Bronchial epithelial cell (primary cell): ENCODE measurements around the gene TRAPPC12. TPM values are rescaled to one million over a fixed set of nuclear protein-coding genes. Genes with fewer than 3 reads are reported as not detected.
"Not testable (repeated sequence)": the region's sequence is repeated elsewhere in the genome, so short reads cannot be mapped to it uniquely, and the experiment has no call there.

ENCODE experiments used
- DNase-seq: peaks from one replicate; pipeline ENCODE4 v3.0.0-alpha.2; 2010; ENCODE audit warnings: low read depth
- FAIRE-seq: peaks from 2 replicates; lab custom pipeline; 2011; peaks lifted over from hg19 to GRCh38; lab: Jason Lieb, UNC
- H3K27me3 ChIP-seq: 2 replicates; pipeline ENCODE4 v1.5.1; 2011; ENCODE audit warnings: low read length; ENCODE audit not compliant: control insufficient read depth, insufficient read depth
- H3K36me3 ChIP-seq: 2 replicates; pipeline ENCODE4 v1.5.1; 2011; ENCODE audit warnings: low read length; ENCODE audit not compliant: control insufficient read depth, insufficient read depth
- H3K4me3 ChIP-seq: 2 replicates; pipeline ENCODE4 v1.5.1; 2011; ENCODE audit warnings: mild to moderate bottlenecking, low read depth, low read length, control low read depth
- total RNA-seq: library from RNA; depleted of rRNA; stranded (reverse); fragments of >200 nt; gene quantifications from 2 replicates; pipeline ENCODE4 v1.2.1, GENCODE V29; 2014
- TF ChIP-seq, protein P1 (sequence below): IDR thresholded peaks from 2 replicates; pipeline ENCODE4 v1.5.1; 2011; ENCODE audit warnings: mild to moderate bottlenecking, moderate library complexity, low read length, control low read depth, inconsistent platforms; ENCODE audit not compliant: insufficient read depth, severe bottlenecking

TRAPPC12 gene
- total RNA-seq, 1 donor from 2014 or later = 52.9 TPM

DNA sequence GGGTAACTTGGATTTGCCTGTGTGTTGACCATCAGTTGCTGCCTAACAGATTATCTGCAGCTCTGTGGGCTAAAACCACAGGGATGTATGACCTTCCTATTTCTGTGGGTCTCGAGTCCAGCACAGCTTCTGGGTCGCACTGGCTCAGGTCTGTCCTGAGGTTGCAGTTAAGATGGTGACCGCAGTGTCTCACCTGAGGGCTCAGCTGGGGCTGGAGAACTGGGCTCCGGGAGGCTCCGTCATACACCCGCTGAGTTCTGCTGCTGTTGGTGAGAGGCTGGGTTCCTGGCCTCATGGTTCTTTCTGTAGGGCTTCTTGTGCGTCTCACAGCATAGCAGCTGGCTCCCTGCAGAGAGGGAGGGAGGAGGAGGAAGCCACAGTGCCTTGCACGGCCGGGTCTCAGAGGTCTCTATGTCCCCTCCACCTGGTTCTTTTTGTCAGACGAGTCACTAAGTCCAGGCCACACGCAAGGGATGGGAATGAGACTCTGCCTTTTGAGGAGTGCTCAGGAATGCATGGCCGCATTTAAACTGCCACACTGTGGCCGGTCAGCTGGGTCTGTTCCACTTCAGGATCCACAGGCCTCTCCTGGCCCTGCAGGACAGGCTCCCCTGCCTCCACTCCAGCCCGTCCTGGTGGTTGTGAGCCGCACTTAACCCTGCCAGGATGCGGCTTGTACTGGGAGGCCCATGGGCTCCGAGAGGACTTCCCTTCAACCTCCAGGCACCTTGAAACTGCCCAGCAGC is 72.6 kb downstream of the TRAPPC12 start:
- TF ChIP-seq, protein P1, sequence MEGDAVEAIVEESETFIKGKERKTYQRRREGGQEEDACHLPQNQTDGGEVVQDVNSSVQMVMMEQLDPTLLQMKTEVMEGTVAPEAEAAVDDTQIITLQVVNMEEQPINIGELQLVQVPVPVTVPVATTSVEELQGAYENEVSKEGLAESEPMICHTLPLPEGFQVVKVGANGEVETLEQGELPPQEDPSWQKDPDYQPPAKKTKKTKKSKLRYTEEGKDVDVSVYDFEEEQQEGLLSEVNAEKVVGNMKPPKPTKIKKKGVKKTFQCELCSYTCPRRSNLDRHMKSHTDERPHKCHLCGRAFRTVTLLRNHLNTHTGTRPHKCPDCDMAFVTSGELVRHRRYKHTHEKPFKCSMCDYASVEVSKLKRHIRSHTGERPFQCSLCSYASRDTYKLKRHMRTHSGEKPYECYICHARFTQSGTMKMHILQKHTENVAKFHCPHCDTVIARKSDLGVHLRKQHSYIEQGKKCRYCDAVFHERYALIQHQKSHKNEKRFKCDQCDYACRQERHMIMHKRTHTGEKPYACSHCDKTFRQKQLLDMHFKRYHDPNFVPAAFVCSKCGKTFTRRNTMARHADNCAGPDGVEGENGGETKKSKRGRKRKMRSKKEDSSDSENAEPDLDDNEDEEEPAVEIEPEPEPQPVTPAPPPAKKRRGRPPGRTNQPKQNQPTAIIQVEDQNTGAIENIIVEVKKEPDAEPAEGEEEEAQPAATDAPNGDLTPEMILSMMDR = no peak
- FAIRE-seq = no peak
- Histone ChIP-seq H3K27me3 (no peaks in the 10 kb centered on the region), H3K36me3 (peaks cover 24% of the 10 kb centered on the region), H3K4me3 (no peak overlapping the region)
- DNase-seq = no peak

DNA sequence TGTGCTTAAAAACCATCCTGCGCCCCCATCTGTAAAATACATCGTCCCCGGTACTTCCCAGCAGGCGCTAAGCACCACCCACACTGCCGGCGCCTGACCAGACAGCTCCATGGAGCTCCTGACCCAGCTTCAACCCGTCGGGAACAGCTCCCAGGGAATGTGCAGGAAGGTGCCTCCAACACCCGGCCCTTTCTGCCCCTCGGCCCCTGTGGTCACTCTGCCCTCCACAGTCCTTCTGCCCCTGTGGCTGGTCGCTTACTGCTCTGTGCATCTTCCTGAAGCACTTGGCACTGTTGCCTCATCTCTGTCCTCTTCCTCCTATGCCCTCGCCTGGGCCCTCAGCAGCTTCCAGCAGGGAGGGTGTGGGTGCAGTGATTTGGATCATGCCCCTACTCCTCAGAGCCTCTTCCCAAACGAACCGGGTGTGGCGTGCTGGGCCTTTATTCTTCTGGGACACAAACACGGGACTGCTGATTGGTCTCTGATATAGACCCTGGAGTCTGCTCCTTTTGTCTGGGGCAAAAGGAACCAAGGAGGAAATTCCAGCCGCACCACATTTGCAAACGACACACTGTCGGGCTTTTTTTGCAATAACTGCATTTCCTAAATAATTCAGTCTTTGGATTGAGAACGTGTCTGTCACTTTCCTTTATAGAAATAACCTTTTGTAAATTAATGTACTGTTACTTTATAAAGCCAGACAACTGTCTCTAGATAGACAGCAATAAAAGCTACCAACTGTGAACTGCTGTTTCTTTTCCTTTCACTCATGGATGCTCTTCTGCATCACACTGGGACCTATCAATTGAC is 73.9 kb downstream of the TRAPPC12 start:
- DNase-seq = no peak
- TF ChIP-seq, protein P1 = no peak
- no peaks in the 10 kb centered on the region for H3K27me3 ChIP-seq
- no peak for FAIRE-seq
- H3K36me3 ChIP-seq = peaks cover 21% of the 10 kb centered on the region
- H3K4me3 ChIP-seq = no peak overlapping the region

DNA sequence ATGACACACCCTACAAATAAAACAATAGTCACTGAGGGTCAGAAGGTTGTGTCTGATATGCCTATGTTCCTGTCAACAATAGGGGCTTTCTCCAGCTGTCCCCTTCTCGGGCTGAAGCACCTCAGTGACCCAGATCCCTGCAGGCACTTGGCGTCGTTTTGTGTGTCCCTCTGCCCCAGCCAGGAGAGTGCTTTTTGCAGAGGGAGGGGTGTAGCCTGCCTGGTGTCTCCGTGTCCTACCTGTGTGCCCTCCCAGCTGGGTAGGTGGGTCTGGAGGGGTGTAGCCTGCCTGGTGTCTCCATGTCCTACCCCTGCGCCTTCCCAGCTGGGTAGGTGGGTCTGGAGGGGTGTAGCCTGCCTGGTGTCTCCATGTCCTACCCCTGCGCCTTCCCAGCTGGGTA is 74.5 kb downstream of the TRAPPC12 start:
- H3K4me3 ChIP-seq, H3K27me3 ChIP-seq, DNase-seq: not testable (repeated sequence)
- peaks cover 21% of the 10 kb centered on the region for H3K36me3 ChIP-seq
- peak; percentile 36 for FAIRE-seq

DNA sequence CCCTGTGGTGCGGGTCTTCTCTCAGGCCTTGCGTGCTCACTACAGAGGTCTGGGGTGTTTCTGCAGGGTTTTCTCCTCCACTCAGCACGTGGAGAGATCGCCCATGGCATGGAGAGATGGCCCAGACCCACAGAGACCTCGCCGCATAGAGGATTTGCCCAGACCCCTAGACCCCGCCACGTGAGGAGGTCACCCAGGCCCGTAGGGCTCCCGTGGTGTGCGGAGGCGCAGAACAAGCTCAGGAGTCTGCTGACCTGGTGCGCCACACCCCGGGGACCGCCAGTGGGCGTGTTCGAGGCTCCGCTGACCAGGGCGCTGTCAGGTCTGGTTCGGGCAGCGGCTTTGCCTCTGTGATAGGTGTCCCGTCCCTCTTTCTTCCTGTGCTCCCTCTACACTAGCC is 75.3 kb downstream of the TRAPPC12 start:
- FAIRE-seq (no peak), DNase-seq (no peak)
- Histone ChIP-seq H3K36me3 (peaks cover 16% of the 10 kb centered on the region), H3K4me3 (no peak overlapping the region), H3K27me3 (no peaks in the 10 kb centered on the region)
- TF ChIP-seq, protein P1 = no peak

DNA sequence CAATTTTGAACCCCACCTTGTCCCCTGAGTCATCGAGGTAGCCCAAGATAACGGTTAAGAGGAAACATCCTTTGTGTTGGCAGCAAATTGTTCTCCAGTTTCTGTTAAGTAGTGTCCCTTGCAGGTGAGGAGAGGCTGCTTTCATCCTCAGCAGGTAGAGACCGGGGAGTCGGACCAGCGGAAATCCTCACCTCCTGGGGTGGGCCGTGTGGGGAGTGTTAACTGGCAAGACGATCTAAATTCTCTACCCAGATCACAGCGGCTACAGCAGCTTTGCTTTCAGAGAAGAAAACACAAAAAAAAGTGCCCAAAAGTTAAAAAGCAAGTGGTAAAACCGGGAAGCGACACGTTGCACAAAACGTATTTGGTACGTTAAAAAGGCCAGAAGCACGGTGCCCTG is 76.6 kb downstream of the TRAPPC12 start:
- no peak for FAIRE-seq
- peaks cover 18% of the 10 kb centered on the region for H3K36me3 ChIP-seq
- TF ChIP-seq, protein P1 = no peak
- DNase-seq = no peak
- H3K27me3 ChIP-seq = no peaks in the 10 kb centered on the region
- no peak overlapping the region for H3K4me3 ChIP-seq
